GM23248 (cell line): ENCODE data around the gene IRF2BP2. TPM values are rescaled to one million over a fixed set of nuclear protein-coding genes. Genes with fewer than 3 reads are reported as not detected.
A peak's percentile ranks its signal among the peaks of the same experiment; 100 is the strongest.

Source experiments
- DNase-seq: peaks from one replicate; pipeline ENCODE4 v3.0.0-alpha.2; 2015
- H2AFZ ChIP-seq: fragments of 200-600 bp; sonication (generic); 2 replicates; pipeline ENCODE4 v1.6.1; 2016; ENCODE audit warnings: antibody characterized with exemption
- H3F3A ChIP-seq: fragments of 200-600 bp; sonication (generic); 2 replicates; pipeline ENCODE4 v1.6.1; 2016; ENCODE audit warnings: mild to moderate bottlenecking, antibody characterized with exemption, mixed run types; ENCODE audit not compliant: insufficient read depth
- H3K27ac ChIP-seq: fragments of 200-600 bp; sonication (generic); 2 replicates; pipeline ENCODE4 v1.5.1; 2016; ENCODE audit warnings: mild to moderate bottlenecking
- H3K27me3 ChIP-seq: fragments of 200-600 bp; sonication (generic); replicated peaks from 2 replicates; pipeline ENCODE4 v1.6.1; 2016; ENCODE audit warnings: mild to moderate bottlenecking; ENCODE audit not compliant: insufficient read depth
- H3K36me3 ChIP-seq: fragments of 200-600 bp; sonication (generic); 2 replicates; pipeline ENCODE4 v1.6.1; 2016; ENCODE audit warnings: low read depth, mild to moderate bottlenecking
- H3K4me1 ChIP-seq: fragments of 200-600 bp; sonication (generic); 2 replicates; pipeline ENCODE4 v1.6.1; 2016; ENCODE audit warnings: mild to moderate bottlenecking; ENCODE audit not compliant: insufficient read depth
- H3K4me2 ChIP-seq: fragments of 200-600 bp; sonication (generic); one replicate; pipeline ENCODE4 v1.6.1; 2016; ENCODE audit warnings: mild to moderate bottlenecking; ENCODE audit not compliant: unreplicated experiment
- H3K4me3 ChIP-seq: fragments of 200-600 bp; sonication (generic); 2 replicates; pipeline ENCODE4 v1.5.1; 2016; ENCODE audit warnings: mild to moderate bottlenecking
- H3K79me2 ChIP-seq: fragments of 200-600 bp; sonication (generic); 2 replicates; pipeline ENCODE4 v1.6.1; 2016; ENCODE audit warnings: mild to moderate bottlenecking; ENCODE audit not compliant: insufficient read depth
- H3K9ac ChIP-seq: fragments of 200-600 bp; sonication (generic); 2 replicates; pipeline ENCODE4 v1.6.1; 2016; ENCODE audit warnings: mild to moderate bottlenecking
- H3K9me2 ChIP-seq: fragments of 200-600 bp; sonication (generic); 2 replicates; pipeline ENCODE4 v1.6.1; 2016; ENCODE audit warnings: mixed run types, mild to moderate bottlenecking, moderate library complexity; ENCODE audit not compliant: insufficient read depth
- H3K9me3 ChIP-seq: fragments of 200-600 bp; sonication (generic); one replicate; pipeline ENCODE4 v1.6.1; 2017; ENCODE audit warnings: low read depth
- H4K20me1 ChIP-seq: fragments of 200-600 bp; sonication (generic); 2 replicates; pipeline ENCODE4 v1.6.0; 2016; ENCODE audit not compliant: insufficient read depth
- EZH2 ChIP-seq: fragments of 200-600 bp; sonication (generic); IDR thresholded peaks from 2 replicates; pipeline ENCODE4 v1.6.1; 2018; ENCODE audit warnings: antibody characterized with exemption, mild to moderate bottlenecking; ENCODE audit not compliant: insufficient read depth, poor library complexity, severe bottlenecking
- EZH2phosphoT487 ChIP-seq: fragments of 200-600 bp; sonication (generic); IDR thresholded peaks from 2 replicates; pipeline ENCODE4 v1.6.1; 2018; ENCODE audit warnings: antibody characterized with exemption, moderate library complexity, mild to moderate bottlenecking, low read depth; ENCODE audit not compliant: insufficient read depth
- WGBS, 2 experiments: methylation state at CpG; one replicate each; pipeline ENCODE4 v1.1.6; 2015 to 2017; ENCODE audit warnings: low lambda C conversion rate in 2 of 2, low coverage in 1 of 2; ENCODE audit errors: missing lambda C conversion rate in 2 of 2; 5-methylcytosine and 5-hydroxymethylcytosine counted together
- in situ Hi-C: fragments of 300-500 bp; cut with MboI; formaldehyde crosslinking; loops from 2 replicates; pipeline ENCODE4 v1.15.0; 2020
- polyA plus RNA-seq: library from polyadenylated mRNA; unstranded; fragments of >200 nt; fragmentation: Nextera tagmentation; extraction: Ambion mirVana; gene quantifications from 2 replicates; pipeline ENCODE4 v1.2.1, GENCODE V29; 2016
- total RNA-seq: library from RNA; depleted of rRNA; stranded (reverse); fragments of >200 nt; shearing (Covaris generic); gene quantifications from 2 replicates; pipeline ENCODE4 v1.2.3, GENCODE V29; 2014

IRF2BP2 gene
- total and polyA plus RNA-seq, 2 experiments from 2014 or later, result 12.9 to 60.7 TPM

DNA sequence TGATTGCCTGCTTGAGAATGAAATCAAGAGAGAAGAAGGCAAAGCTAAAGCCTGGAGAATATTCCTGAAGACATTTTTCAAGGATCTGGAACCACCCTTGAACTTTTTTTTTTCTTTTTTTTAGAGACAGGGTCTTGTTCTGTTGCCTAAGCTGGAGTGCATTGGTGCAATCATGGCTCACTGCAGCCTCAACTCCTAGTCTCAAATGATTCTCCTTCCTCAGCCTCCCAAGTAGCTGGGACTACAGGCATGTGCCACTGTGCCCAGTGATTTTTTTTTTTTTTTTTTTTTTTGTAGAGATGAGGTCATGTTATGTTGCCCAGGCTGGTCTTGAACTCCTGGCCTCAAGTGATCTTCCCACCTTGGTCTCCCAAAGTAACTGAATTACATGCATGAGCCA is 22.2 kb upstream of the IRF2BP2 start:
- Histone ChIP-seq H3K4me2 (peak overlapping the region; percentile 71), H3K79me2 (no peaks in the 10 kb centered on the region), H3K4me3 (peak overlapping the region; percentile 10; the same call in 1 of the 2 replicates), H4K20me1 (no peaks in the 10 kb centered on the region), H3K27ac (peak overlapping the region; percentile 73), H3K4me1 (peaks cover 39% of the 10 kb centered on the region), H3K9me2 (no peaks in the 10 kb centered on the region), H3K9ac (peak overlapping the region; percentile 51; the same call in 1 of the 2 replicates), H2AFZ (peak overlapping the region; percentile 53), H3F3A (peaks cover 25% of the 10 kb centered on the region), H3K36me3 (no peaks in the 10 kb centered on the region), H3K9me3 (no peaks in the 10 kb centered on the region), H3K27me3 (no peaks in the 10 kb centered on the region)
- in situ Hi-C loops, result no loop called here
- no peak for DNase-seq
- TF ChIP-seq EZH2 (no peak), EZH2phosphoT487 (no peak)

DNA sequence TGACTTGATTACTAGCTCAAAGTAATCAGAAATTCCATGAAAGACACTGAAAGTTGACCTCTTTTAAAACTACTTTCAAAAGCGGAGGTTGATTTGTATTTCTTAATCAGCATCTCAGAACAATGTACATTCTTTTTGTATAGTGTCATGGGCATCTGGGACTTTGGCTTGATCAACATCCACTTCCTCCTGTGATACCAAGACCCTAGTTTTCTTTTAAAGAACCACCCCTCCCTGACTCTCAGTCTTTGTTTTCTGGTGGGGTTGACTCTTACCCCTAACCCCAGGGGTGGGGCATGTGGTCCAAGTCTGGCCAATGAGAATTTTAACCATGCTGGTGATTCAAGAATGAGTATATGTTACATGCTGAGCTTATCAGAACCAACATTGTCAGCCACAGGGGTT is 21.7 kb upstream of the IRF2BP2 start:
- peak overlapping the region; percentile 71 for H3K4me2 ChIP-seq
- H2AFZ ChIP-seq, result peak overlapping the region; percentile 53
- H3K9me3 ChIP-seq, result no peaks in the 10 kb centered on the region
- in situ Hi-C loops, result no loop called here
- H3K4me3 ChIP-seq, result peak overlapping the region; percentile 10; the same call in 1 of the 2 replicates
- peaks cover 39% of the 10 kb centered on the region for H3K4me1 ChIP-seq
- H3F3A ChIP-seq, result peaks cover 25% of the 10 kb centered on the region
- peak overlapping the region; percentile 73 for H3K27ac ChIP-seq
- H3K27me3 ChIP-seq, result no peaks in the 10 kb centered on the region
- peak; percentile 78 for DNase-seq
- H4K20me1 ChIP-seq, result no peaks in the 10 kb centered on the region
- TF ChIP-seq EZH2phosphoT487 (no peak), EZH2 (no peak)
- H3K79me2 ChIP-seq, result no peaks in the 10 kb centered on the region
- no peaks in the 10 kb centered on the region for H3K9me2 ChIP-seq
- no peaks in the 10 kb centered on the region for H3K36me3 ChIP-seq
- peak overlapping the region; percentile 51 for H3K9ac ChIP-seq
- 0% methylated on average over 1 of the region's 1 CpG for WGBS, 2 experiments

DNA sequence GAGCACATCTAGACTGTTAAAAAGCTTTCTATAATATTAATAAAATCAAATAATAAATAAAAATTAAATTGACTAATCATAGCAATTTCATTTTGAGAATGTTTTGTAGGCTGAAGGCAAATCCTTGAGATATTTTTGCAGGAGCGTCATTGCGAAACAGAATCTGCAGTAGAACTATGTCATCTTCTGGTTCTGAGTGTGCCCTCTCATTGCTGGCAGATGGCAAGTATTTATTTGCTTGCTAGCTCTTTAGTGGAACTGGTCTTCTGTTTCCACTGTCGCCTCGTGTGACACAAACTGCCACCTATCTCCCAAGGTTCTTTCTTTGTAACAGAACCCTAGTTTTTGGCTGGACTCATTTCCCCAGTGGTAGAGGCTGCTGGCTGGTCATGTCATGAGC is 19.0 kb upstream of the IRF2BP2 start:
- H3F3A ChIP-seq, result peaks cover 28% of the 10 kb centered on the region
- 85 to 86% methylated on average over 4 of the region's 4 CpGs for WGBS, 2 experiments
- peak; percentile 69 for DNase-seq
- H3K9ac ChIP-seq, result no peak overlapping the region
- H3K9me2 ChIP-seq, result no peaks in the 10 kb centered on the region
- H3K9me3 ChIP-seq, result no peaks in the 10 kb centered on the region
- no peak overlapping the region for H2AFZ ChIP-seq
- in situ Hi-C loops, result no loop called here
- H4K20me1 ChIP-seq, result no peaks in the 10 kb centered on the region
- H3K27ac ChIP-seq, result no peak overlapping the region
- H3K36me3 ChIP-seq, result no peaks in the 10 kb centered on the region
- H3K4me2 ChIP-seq, result peak overlapping the region; percentile 37
- no peaks in the 10 kb centered on the region for H3K79me2 ChIP-seq
- no peaks in the 10 kb centered on the region for H3K27me3 ChIP-seq
- peaks cover 50% of the 10 kb centered on the region for H3K4me1 ChIP-seq
- H3K4me3 ChIP-seq, result no peak overlapping the region
- no peak for TF ChIP-seq EZH2phosphoT487
- TF ChIP-seq EZH2, result no peak

DNA sequence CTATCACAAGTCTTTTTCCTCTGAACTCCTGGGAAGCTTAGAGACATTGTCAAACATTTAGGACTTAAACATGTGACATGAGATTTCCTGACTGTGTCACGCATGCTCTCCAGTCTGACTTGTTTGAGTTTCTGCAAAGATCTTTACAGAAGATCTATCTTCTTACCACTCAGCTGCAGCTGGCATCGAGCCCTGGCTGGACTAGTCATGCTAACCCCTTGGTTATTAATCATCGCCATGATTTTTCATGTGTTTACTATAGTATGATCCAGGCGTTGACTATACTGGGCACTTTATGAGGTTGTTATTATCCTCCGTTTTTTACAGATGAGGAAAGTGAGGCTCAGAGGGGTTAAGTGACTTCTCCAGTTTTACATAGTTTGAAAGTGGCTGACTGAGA is 18.1 kb upstream of the IRF2BP2 start:
- no peaks in the 10 kb centered on the region for H4K20me1 ChIP-seq
- peak overlapping the region; percentile 37 for H3K4me2 ChIP-seq
- no peak overlapping the region for H3K9ac ChIP-seq
- in situ Hi-C loops, result no loop called here
- 20 to 24% methylated on average over 5 of the region's 5 CpGs for WGBS, 2 experiments
- no peaks in the 10 kb centered on the region for H3K27me3 ChIP-seq
- no peak overlapping the region for H3K4me3 ChIP-seq
- H3F3A ChIP-seq, result peaks cover 27% of the 10 kb centered on the region
- TF ChIP-seq EZH2phosphoT487, result no peak
- no peak for TF ChIP-seq EZH2
- H3K79me2 ChIP-seq, result no peaks in the 10 kb centered on the region
- DNase-seq, result peak; percentile 94
- no peaks in the 10 kb centered on the region for H3K9me3 ChIP-seq
- H3K27ac ChIP-seq, result peak overlapping the region; percentile 11; the same call in 1 of the 2 replicates
- no peaks in the 10 kb centered on the region for H3K9me2 ChIP-seq
- peaks cover 50% of the 10 kb centered on the region for H3K4me1 ChIP-seq
- no peak overlapping the region for H2AFZ ChIP-seq
- H3K36me3 ChIP-seq, result no peaks in the 10 kb centered on the region
